IMR-90 (cell line): Measurements from ENCODE around the gene ADAM30. TPM values are rescaled to one million over a fixed set of nuclear protein-coding genes. Genes with fewer than 3 reads are reported as not detected.

ENCODE experiments used
- ATAC-seq: fragments of 200-7000 bp; cut with Tn5 transposase; 2 replicates; pipeline ENCODE4 v1.9.1; 2020; ENCODE audit warnings: low read depth, mild to moderate bottlenecking, moderate library complexity
- BruUV-seq: library from RNA; stranded (reverse); fragments of 400-500 nt; replicated peaks from 2 replicates; lab custom pipeline; 2021; lab: Mats Ljungman, UMichigan
- CTCF ChIA-PET: fragments of 300-600 bp; formaldehyde crosslinking; extraction: SDS; loops from one replicate; lab custom pipeline; 2021; ENCODE audit warnings: antibody characterized with exemption; lab: Yijun Ruan, JAX
- POLR2A ChIA-PET: fragments of 300-600 bp; sonication (Branson Sonifier 250); formaldehyde crosslinking; loops from one replicate; lab custom pipeline; 2022; ENCODE audit warnings: antibody characterized with exemption; ENCODE audit not compliant: unreplicated experiment; lab: Charles Lee
- DNase-seq: peaks from one replicate; pipeline ENCODE4 v3.0.0; 2013
- H2AFZ ChIP-seq: replicated peaks from 2 replicates; pipeline ENCODE3; 2013; ENCODE audit warnings: low read length, mild to moderate bottlenecking; ENCODE audit not compliant: poor library complexity
- H2AK5ac ChIP-seq: 2 replicates; pipeline ENCODE4 v1.6.1; 2013; ENCODE audit warnings: low read depth, low read length, inconsistent platforms
- H2AK9ac ChIP-seq: replicated peaks from 2 replicates; pipeline ENCODE3; 2013; ENCODE audit warnings: mild to moderate bottlenecking, low read depth, low read length, moderate library complexity; ENCODE audit not compliant: poor library complexity
- H2BK120ac ChIP-seq: 2 replicates; pipeline ENCODE4 v1.6.1; 2013; ENCODE audit warnings: low read depth, low read length, inconsistent platforms
- H2BK15ac ChIP-seq: 3 replicates; pipeline ENCODE4 v1.6.1; 2013; ENCODE audit warnings: low read depth, low read length, inconsistent platforms
- H2BK20ac ChIP-seq: 2 replicates; pipeline ENCODE4 v1.6.1; 2013; ENCODE audit warnings: low read depth, mild to moderate bottlenecking, inconsistent platforms, low read length, moderate library complexity
- H2BK5ac ChIP-seq: 2 replicates; pipeline ENCODE4 v1.6.1; 2013; ENCODE audit warnings: mild to moderate bottlenecking, low read depth, low read length, inconsistent platforms; ENCODE audit not compliant: poor library complexity, severe bottlenecking
- H3K14ac ChIP-seq: replicated peaks from 2 replicates; pipeline ENCODE4 v1.6.1; 2013; ENCODE audit warnings: low read depth, low read length, inconsistent platforms
- H3K18ac ChIP-seq: 2 replicates; pipeline ENCODE4 v1.6.1; 2013; ENCODE audit warnings: low read depth, low read length, control low read depth
- H3K23ac ChIP-seq: 2 replicates; pipeline ENCODE4 v1.6.1; 2013; ENCODE audit warnings: low read depth, low read length, inconsistent platforms
- H3K27ac ChIP-seq: 2 replicates; pipeline ENCODE4 v1.5.1; 2013; ENCODE audit warnings: mild to moderate bottlenecking, control low read depth, low read length; ENCODE audit not compliant: insufficient read depth
- H3K27me3 ChIP-seq: 2 replicates; pipeline ENCODE4 v1.6.1; 2013; ENCODE audit warnings: low read length; ENCODE audit not compliant: control insufficient read depth, insufficient read depth
- H3K36me3 ChIP-seq: 2 replicates; pipeline ENCODE4 v1.6.1; 2013; ENCODE audit warnings: low read length, mixed read lengths; ENCODE audit not compliant: control insufficient read depth, insufficient read depth
- H3K4ac ChIP-seq: 2 replicates; pipeline ENCODE4 v1.6.1; 2013; ENCODE audit warnings: low read depth, low read length, inconsistent platforms
- H3K4me1 ChIP-seq: 2 replicates; pipeline ENCODE4 v1.6.1; 2013; ENCODE audit warnings: low read length, mixed read lengths; ENCODE audit not compliant: control insufficient read depth, insufficient read depth
- H3K4me2 ChIP-seq: 2 replicates; pipeline ENCODE4 v1.6.1; 2013; ENCODE audit warnings: low read depth, mild to moderate bottlenecking, control low read depth, low read length, moderate library complexity
- H3K4me3 ChIP-seq: 2 replicates; pipeline ENCODE4 v1.5.1; 2013; ENCODE audit warnings: low read depth, mild to moderate bottlenecking, control low read depth, low read length, moderate library complexity; ENCODE audit not compliant: insufficient read depth
- H3K56ac ChIP-seq: 2 replicates; pipeline ENCODE4 v1.6.1; 2013; ENCODE audit warnings: low read length, inconsistent platforms; ENCODE audit not compliant: insufficient read depth; ENCODE audit errors: extremely low read depth
- H3K79me1 ChIP-seq, 2 experiments: 2 replicates each; pipeline ENCODE4 v1.6.1; 2013; ENCODE audit warnings: low read length in 2 of 2, inconsistent platforms in 1 of 2, low read depth in 1 of 2
- H3K9ac ChIP-seq: 2 replicates; pipeline ENCODE4 v1.6.1; 2013; ENCODE audit warnings: low read depth, low read length, control low read depth
- H3K9me1 ChIP-seq: 2 replicates; pipeline ENCODE4 v1.6.1; 2013; ENCODE audit warnings: low read length, inconsistent platforms; ENCODE audit not compliant: insufficient read depth
- H3K9me3 ChIP-seq: 2 replicates; pipeline ENCODE4 v1.6.1; 2013; ENCODE audit warnings: low read length; ENCODE audit not compliant: control insufficient read depth, insufficient read depth
- H4K20me1 ChIP-seq: 2 replicates; pipeline ENCODE4 v1.6.1; 2013; ENCODE audit warnings: low read length, inconsistent platforms; ENCODE audit not compliant: insufficient read depth
- H4K5ac ChIP-seq: 2 replicates; pipeline ENCODE4 v1.6.1; 2013; ENCODE audit warnings: mild to moderate bottlenecking, low read depth, low read length, control low read depth
- H4K8ac ChIP-seq, 2 experiments: 2 replicates each; pipeline ENCODE4 v1.6.1; 2013; ENCODE audit warnings: low read depth in 2 of 2, low read length in 2 of 2, control low read depth in 1 of 2, inconsistent platforms in 1 of 2
- H4K91ac ChIP-seq: 2 replicates; pipeline ENCODE4 v1.6.1; 2013; ENCODE audit warnings: low read depth, low read length, inconsistent platforms; ENCODE audit not compliant: insufficient read depth
- CEBPB ChIP-seq: IDR thresholded peaks from 2 replicates; pipeline ENCODE4 v1.6.1; 2012; ENCODE audit warnings: low read depth, low read length, improper control_type of control experiment
- CTCF ChIP-seq: conservative IDR thresholded peaks from 2 replicates; pipeline ENCODE4 v1.5.1; 2012; ENCODE audit warnings: mild to moderate bottlenecking, low read depth, low read length, improper control_type of control experiment
- ELK1 ChIP-seq: fragments of 150-350 bp; IDR thresholded peaks from 2 replicates; pipeline ENCODE4 v1.6.1; 2016; ENCODE audit warnings: low read depth, mild to moderate bottlenecking, low read length, moderate library complexity, borderline replicate concordance
- MAFK ChIP-seq: IDR thresholded peaks from 2 replicates; pipeline ENCODE4 v1.6.1; 2012; ENCODE audit warnings: low read depth, low read length, improper control_type of control experiment
- MXI1 ChIP-seq: IDR thresholded peaks from 2 replicates; pipeline ENCODE4 v1.6.1; 2012; ENCODE audit warnings: low read depth, mild to moderate bottlenecking, low read length, moderate library complexity, borderline replicate concordance
- POLR2A ChIP-seq: IDR thresholded peaks from 2 replicates; pipeline ENCODE4 v1.6.1; 2012; ENCODE audit warnings: mild to moderate bottlenecking, low read depth, low read length
- RAD21 ChIP-seq: IDR thresholded peaks from 2 replicates; pipeline ENCODE4 v1.6.1; 2012; ENCODE audit warnings: low read length, improper control_type of control experiment
- RCOR1 ChIP-seq: IDR thresholded peaks from 2 replicates; pipeline ENCODE4 v1.6.1; 2012; ENCODE audit warnings: mild to moderate bottlenecking, low read length, improper control_type of control experiment; ENCODE audit not compliant: insufficient replicate concordance
- SMC3 ChIP-seq: fragments of 150-350 bp; IDR thresholded peaks from 2 replicates; pipeline ENCODE4 v1.6.1; 2016; ENCODE audit warnings: low read depth, mild to moderate bottlenecking, antibody characterized with exemption, low read length, moderate library complexity
- WGBS, 2 experiments: methylation state at CpG; one replicate each; pipeline versions ENCODE4 v1.1.5 to v1.1.7; 2013; ENCODE audit warnings: missing lambda C conversion rate in 2 of 2; ENCODE audit not compliant: insufficient read length in 1 of 2; ENCODE audit errors: extremely low coverage in 2 of 2; 5-methylcytosine and 5-hydroxymethylcytosine counted together
- dilution Hi-C: fragments of 300-500 bp; cut with HindIII; formaldehyde crosslinking; loops from one replicate; pipeline ENCODE4 v1.14.3; 2018; ENCODE audit warnings: low sequenced_read_pairs; ENCODE audit not compliant: unreplicated experiment
- in situ Hi-C: fragments of 300-500 bp; cut with MboI; formaldehyde crosslinking; loops from 3 replicates; pipeline ENCODE4 v1.14.3; 2019; ENCODE audit warnings: low sequenced_read_pairs, inconsistent platforms, mixed read lengths
- intact Hi-C: fragments of 100-400 bp; cut with micrococcal nuclease; formaldehyde crosslinking; loops from 2 replicates; pipeline ENCODE4 v1.10.0; 2022
- polyA plus RNA-seq, 3 experiments: library from polyadenylated mRNA; depleted of rRNA; stranded (reverse); fragments of >200 nt; gene quantifications; 2 replicates each; pipeline ENCODE4 v1.2.3, GENCODE V29; 2012; ENCODE audit warnings: low replicate concordance in 1 of 3
- total RNA-seq: library from RNA; depleted of rRNA; stranded (reverse); fragments of >200 nt; gene quantifications from 2 replicates; pipeline ENCODE4 v1.2.3, GENCODE V29; 2012

The ADAM30 gene
- total and polyA plus RNA-seq, 2 of the 4 experiments (the other 2 are of a cell fraction), result not detected

- intact Hi-C loops, result loop anchor here (2.0 to 10.0 kb wide), 4 partner anchors 62 to 274 kb away; no protein-coding TSS in a partner anchor
- H3K9ac ChIP-seq, result no peak overlapping the region
- CTCF ChIA-PET, result interaction anchor here (0.8 to 1.8 kb wide), 4 partner anchors 12 to 76 kb away, joined by 3 to 7 read pairs (median 4); no protein-coding TSS in a partner anchor
Observed at GRCh38 chr1:119870917-119871596, 25.3 kb downstream of the ADAM30 start.

More at GRCh38 chr1:119870917-119871596, 25.3 kb downstream of the ADAM30 start:
- H4K20me1 ChIP-seq, result no peaks in the 10 kb centered on the region
- ATAC-seq (peak; percentile 90), DNase-seq (peak; percentile 72)
- H3K4me1 ChIP-seq, result peaks cover 14% of the 10 kb centered on the region; the same call in 1 of the 2 replicates
- peak overlapping the region; percentile 45; the same call in 1 of the 2 replicates for H2BK120ac ChIP-seq
- peak overlapping the region; percentile 81 for H4K5ac ChIP-seq
- H3K79me1 ChIP-seq, result no peaks in the 10 kb centered on the region
- POLR2A ChIA-PET, result no interaction called here
- no TSS peak for BruUV-seq
- no peak overlapping the region for H2AK9ac ChIP-seq
- H3K27me3 ChIP-seq, result no peaks in the 10 kb centered on the region
- no peaks in the 10 kb centered on the region for H3K9me3 ChIP-seq
- H3K4me2 ChIP-seq, result peak overlapping the region; percentile 24; the same call in 1 of the 2 replicates
- peak overlapping the region; percentile 82 for H2AFZ ChIP-seq
- TF ChIP-seq POLR2A (0 out of 2 replicates have a peak, but pooled peaks have one; percentile 34), MAFK (no peak), SMC3 (peak; percentile 84), MXI1 (no peak), RCOR1 (no peak), ELK1 (no peak), CTCF (peak; percentile 94), RAD21 (peak; percentile 96), CEBPB (peak; percentile 77)
- no peak overlapping the region; the same call in 1 of the 2 replicates for H3K23ac ChIP-seq
- WGBS, 2 experiments, result 64% methylated on average over 6 of the region's 20 CpGs; no CpG with 5 or more reads in 1 of the 2 experiments
- H3K4me3 ChIP-seq, result no peak overlapping the region
- H2BK15ac ChIP-seq, result peak overlapping the region; percentile 48; the same call in 1 of the 3 replicates
- H3K4ac ChIP-seq, result peak overlapping the region; percentile 20
- peak overlapping the region; percentile 70; the same call in 1 of the 2 replicates for H3K14ac ChIP-seq
- peaks cover 3% of the 10 kb centered on the region; the same call in 1 of the 2 replicates for H3K9me1 ChIP-seq
- H3K56ac ChIP-seq, result no peak overlapping the region
- peak overlapping the region; percentile 18; the same call in 1 of the 2 replicates for H3K18ac ChIP-seq
- no peak overlapping the region; the same call in 1 of the 2 replicates for H2AK5ac ChIP-seq
- H2BK5ac ChIP-seq, result no peak overlapping the region
- H4K91ac ChIP-seq, result peak overlapping the region; percentile 12; the same call in 1 of the 2 replicates
- no peak overlapping the region for H3K27ac ChIP-seq
- in situ Hi-C loops, result no loop called here
- 0 out of 2 replicates have a peak overlapping the region, but pooled peaks have one; percentile 15 for H2BK20ac ChIP-seq
- peak overlapping the region in 1 of 2 experiments; percentile 81; a peak in 2 of 4 replicates for H4K8ac ChIP-seq
- dilution Hi-C loops, result no loop called here
- H3K36me3 ChIP-seq, result no peaks in the 10 kb centered on the region
